GM10248 (cell line): ENCODE data around the gene DIP2C.

ENCODE experiments used
- CTCF ChIA-PET: fragments of 300-600 bp; sonication (Branson Sonifier 250); formaldehyde crosslinking; extraction: SDS; loops from one replicate; lab custom pipeline; 2021; ENCODE audit warnings: antibody characterized with exemption; lab: Yijun Ruan, JAX
- POLR2A ChIA-PET: fragments of 350-650 bp; sonication (Branson Sonifier 250); formaldehyde crosslinking; extraction: SDS; loops from one replicate; lab custom pipeline; 2020; ENCODE audit warnings: antibody characterized with exemption; lab: Yijun Ruan, JAX
- DNase-seq: peaks from one replicate; pipeline ENCODE4 v3.0.0; 2012; ENCODE audit errors: extremely low spot score
- CTCF ChIP-seq: IDR thresholded peaks from 2 replicates; pipeline ENCODE4 v1.5.1; 2012; ENCODE audit warnings: mild to moderate bottlenecking, low read depth; ENCODE audit errors: extremely low read depth, missing control alignments, control extremely low read depth

DIP2C gene

GRCh38 chr10:644076-644942, 45.2 kb downstream of the DIP2C start:
- TF ChIP-seq CTCF: no peak
- no peak for DNase-seq

GRCh38 chr10:642186-642890, 47.1 kb downstream of the DIP2C start:
- ChIA-PET CTCF (no interaction called here), POLR2A (no interaction called here)
- no peak for TF ChIP-seq CTCF
- DNase-seq: no peak

More at GRCh38 chr10:644076-644942, 45.2 kb downstream of the DIP2C start:
- ChIA-PET CTCF (no interaction called here), POLR2A (no interaction called here)

- no peak for DNase-seq
- POLR2A ChIA-PET: no interaction called here
- TF ChIP-seq CTCF: no peak
- CTCF ChIA-PET: no interaction called here
These were observed 48.1 kb downstream of the DIP2C start for GRCh38 chr10:641149-642010.

- ChIA-PET CTCF (no interaction called here), POLR2A (no interaction called here)
- no peak for TF ChIP-seq CTCF
- DNase-seq: no peak
These were observed 48.8 kb downstream of the DIP2C start for GRCh38 chr10:640673-641045.

GRCh38 chr10:639751-640672, 49.5 kb downstream of the DIP2C start:
- TF ChIP-seq CTCF: no peak
- CTCF ChIA-PET: no interaction called here
- POLR2A ChIA-PET: no interaction called here
- DNase-seq: no peak
